Loucy (cell line): ENCODE measurements around the gene HDAC11.

Experiments
- EZH2phosphoT487 ChIP-seq: fragments of 200-600 bp; IDR thresholded peaks from 2 replicates; pipeline ENCODE4 v1.6.1; 2018; ENCODE audit warnings: antibody characterized with exemption, mild to moderate bottlenecking, moderate library complexity, borderline replicate concordance
- TF ChIP-seq, protein P1 (sequence below): fragments of 200-600 bp; sonication (generic); conservative IDR thresholded peaks from 2 replicates; pipeline ENCODE4 v1.5.1; 2014; ENCODE audit warnings: mild to moderate bottlenecking, antibody characterized with exemption, low read length

DNA sequence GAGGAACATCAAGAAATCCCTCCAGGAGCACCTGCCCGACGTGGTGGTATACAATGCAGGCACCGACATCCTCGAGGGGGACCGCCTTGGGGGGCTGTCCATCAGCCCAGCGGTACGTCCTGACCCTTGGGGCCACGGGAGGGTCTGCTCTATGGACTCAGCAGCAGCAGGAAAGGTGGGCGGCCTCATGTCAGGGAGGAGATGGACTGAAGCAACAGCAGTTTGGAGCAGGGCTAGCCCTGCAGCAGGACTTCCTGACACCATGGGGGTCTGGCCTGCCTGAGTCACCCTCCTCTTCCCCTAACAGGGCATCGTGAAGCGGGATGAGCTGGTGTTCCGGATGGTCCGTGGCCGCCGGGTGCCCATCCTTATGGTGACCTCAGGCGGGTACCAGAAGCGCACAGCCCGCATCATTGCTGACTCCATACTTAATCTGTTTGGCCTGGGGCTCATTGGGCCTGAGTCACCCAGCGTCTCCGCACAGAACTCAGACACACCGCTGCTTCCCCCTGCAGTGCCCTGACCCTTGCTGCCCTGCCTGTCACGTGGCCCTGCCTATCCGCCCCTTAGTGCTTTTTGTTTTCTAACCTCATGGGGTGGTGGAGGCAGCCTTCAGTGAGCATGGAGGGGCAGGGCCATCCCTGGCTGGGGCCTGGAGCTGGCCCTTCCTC lies 24.2 kb downstream of the HDAC11 start:
- TF ChIP-seq, protein P1, sequence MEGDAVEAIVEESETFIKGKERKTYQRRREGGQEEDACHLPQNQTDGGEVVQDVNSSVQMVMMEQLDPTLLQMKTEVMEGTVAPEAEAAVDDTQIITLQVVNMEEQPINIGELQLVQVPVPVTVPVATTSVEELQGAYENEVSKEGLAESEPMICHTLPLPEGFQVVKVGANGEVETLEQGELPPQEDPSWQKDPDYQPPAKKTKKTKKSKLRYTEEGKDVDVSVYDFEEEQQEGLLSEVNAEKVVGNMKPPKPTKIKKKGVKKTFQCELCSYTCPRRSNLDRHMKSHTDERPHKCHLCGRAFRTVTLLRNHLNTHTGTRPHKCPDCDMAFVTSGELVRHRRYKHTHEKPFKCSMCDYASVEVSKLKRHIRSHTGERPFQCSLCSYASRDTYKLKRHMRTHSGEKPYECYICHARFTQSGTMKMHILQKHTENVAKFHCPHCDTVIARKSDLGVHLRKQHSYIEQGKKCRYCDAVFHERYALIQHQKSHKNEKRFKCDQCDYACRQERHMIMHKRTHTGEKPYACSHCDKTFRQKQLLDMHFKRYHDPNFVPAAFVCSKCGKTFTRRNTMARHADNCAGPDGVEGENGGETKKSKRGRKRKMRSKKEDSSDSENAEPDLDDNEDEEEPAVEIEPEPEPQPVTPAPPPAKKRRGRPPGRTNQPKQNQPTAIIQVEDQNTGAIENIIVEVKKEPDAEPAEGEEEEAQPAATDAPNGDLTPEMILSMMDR, result no peak
- TF ChIP-seq EZH2phosphoT487, result no peak
